HG02870 (cell line): ENCODE data around the gene CGB3.
"Not testable (repeated sequence)": the region's sequence is repeated elsewhere in the genome, so short reads cannot be mapped to it uniquely, and the experiment has no call there.

Experiments
- ATAC-seq: cut with Tn5 transposase; IDR thresholded peaks from one replicate; pipeline ENCODE4 v1.9.1; 2021; ENCODE audit warnings: mild to moderate bottlenecking, moderate library complexity; ENCODE audit not compliant: unreplicated experiment

CGB3 gene

DNA sequence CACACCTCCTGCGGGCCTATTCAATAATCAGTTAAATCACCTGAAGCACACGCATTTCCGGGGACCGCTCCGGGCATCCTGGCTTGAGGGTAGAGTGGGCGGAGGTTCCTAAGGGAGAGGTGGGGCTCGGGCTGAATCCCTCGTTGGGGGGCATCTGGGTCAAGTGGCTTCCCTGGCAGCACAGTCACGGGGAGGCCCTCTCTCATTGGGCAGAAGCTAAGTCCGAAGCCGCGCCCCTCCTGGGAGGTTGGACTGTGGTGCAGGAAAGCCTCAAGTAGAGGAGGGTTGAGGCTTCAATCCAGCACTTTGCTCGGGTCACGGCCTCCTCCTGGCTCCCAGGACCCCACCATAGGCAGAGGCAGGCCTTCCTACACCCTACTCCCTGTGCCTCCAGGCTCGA is 19.4 kb upstream of the CGB3 start, which contains the start of gene CGB5:
CGB5 (plus strand) TSS at position 301 of the 400 bp plus-strand sequence. CDS start 362 bp downstream, outside the sequence.
- ATAC-seq = not testable (repeated sequence)

DNA sequence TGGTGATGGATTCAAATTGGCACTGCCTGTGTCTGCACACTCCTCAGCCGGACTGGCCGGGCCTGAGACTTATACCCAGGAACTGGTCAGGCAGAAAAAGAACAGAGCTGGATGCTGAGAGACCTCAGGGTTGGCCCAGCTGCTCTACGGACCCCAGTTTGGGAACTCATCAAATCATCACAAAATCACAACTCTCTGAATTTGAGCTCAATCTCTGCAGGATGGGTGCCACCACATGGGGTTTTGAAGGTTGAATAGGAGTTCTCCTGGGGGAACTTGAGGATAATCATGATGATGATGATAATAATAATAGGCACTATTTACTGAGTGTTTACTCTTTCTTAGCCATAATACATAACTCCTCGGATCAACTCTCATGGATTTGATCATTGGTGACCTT is 18.5 kb upstream of the CGB3 start:
- ATAC-seq = not testable (repeated sequence)

DNA sequence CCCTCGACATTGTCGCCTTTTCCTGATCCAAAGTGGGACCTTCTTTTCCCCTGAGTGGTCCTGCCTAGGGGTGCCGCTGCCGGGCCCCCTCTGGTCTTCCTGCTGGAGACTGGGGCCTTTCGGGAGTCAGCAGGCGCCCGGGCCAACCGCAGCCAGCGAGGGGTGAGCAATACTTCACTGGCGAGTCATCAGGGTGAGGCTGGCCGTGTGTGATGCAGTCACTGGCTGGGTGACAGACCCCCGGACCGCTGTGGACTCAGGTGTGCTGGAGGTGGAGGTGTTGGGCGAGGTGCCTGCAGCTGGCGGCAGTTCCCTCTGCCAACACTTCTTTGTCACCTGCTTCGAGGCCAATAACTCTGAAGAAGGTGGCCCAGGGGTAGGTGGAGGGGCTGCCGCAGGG is 18.0 kb upstream of the CGB3 start:
- no peak for ATAC-seq

DNA sequence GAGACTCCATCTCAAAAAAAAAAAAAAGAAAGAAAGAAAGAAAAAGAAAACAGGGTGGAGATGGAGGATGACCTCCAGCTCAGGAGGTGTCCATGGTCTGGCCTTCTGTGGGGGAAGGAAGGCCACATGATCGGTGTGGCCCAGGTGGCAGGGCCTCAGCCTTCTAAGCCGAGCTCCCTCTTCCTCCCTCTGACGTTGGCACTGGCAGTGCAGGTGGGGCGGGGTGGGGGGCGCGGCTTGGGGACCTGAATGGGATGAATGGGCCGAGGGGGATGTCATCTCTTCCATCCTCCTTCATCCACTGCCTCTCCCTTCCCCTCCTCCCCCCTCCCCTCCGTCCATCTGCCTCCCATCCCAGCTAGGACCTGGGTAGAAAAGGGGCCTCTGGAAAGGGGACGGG is 15.6 kb upstream of the CGB3 start:
- not testable (repeated sequence) for ATAC-seq

DNA sequence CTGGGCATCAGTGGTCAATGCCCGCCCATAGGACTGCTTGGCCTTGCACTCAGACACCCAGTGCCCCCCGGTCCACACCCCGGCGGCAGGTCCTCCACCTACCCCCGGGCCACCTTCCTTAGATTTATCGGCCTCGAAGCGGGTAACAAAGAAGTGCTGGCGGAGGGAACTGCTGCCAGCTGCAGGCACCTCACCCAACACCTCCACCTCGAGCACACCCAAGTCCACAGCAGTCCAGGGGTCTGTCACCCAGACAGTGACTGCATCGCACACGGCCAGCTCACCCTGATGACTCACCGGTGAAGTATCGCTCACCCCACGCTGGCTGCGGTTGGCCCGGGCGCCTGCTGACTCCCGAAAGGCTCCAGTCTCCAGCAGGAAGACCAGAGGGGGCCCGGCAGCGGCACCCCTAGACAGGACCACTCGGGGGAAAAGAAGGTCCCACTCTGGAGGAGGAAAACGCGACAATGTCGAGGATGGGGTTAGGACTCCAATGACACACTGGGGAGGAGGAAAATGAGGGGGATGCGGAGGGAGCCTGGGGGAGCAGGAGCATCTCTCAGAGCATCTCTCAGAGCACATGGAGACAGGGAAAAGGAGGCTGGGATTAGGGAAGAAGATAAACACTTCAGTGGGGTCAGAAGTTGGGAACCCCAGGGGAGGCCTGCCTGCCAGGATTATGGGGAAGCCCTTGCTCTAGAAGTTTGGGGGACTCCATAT is 14.6 kb upstream of the CGB3 start:
- ATAC-seq = not testable (repeated sequence)

DNA sequence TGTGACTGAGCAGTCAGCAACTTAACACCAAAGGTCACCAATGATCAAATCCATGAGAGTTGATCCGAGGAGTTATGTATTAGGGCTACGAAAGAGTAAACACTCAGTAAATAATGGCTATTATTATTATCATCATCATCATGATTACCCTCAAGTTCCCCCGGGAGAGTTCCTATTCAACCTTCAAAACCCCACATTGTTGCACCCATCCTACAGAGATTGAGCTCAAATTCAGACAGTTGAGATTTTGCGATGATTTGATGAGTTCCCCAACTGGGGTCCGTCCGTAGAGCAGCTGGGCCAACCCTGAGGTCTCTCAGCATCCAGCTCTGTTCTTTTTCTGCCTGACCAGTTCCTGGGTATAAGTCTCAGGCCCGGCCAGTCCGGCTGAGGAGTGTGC is 14.0 kb upstream of the CGB3 start:
- ATAC-seq = not testable (repeated sequence)

DNA sequence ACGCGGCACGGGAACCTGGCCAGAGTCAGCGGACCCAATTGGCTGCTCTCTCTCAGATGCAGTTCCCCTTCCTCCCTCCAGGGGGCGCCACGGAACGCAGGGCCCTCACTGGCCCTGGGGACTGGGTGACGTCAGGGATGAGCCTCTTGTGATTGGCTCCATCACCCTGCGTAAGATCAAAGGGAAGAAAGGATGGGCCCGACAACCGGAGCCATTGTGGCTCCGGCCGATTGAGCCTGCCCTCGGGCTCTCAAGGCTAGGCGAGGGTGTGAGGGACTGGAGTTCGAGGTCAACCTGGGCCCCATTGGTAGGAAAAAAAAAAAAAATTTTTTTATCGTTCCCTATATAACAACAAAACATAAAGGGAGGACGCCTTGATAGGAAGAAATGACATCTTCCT is 12.7 kb upstream of the CGB3 start, which contains the start of gene CGB1:
CGB1 (minus strand) TSS at position 81 of the 400 bp plus-strand sequence. CDS start 184 bp downstream, outside the sequence.
- not testable (repeated sequence) for ATAC-seq

DNA sequence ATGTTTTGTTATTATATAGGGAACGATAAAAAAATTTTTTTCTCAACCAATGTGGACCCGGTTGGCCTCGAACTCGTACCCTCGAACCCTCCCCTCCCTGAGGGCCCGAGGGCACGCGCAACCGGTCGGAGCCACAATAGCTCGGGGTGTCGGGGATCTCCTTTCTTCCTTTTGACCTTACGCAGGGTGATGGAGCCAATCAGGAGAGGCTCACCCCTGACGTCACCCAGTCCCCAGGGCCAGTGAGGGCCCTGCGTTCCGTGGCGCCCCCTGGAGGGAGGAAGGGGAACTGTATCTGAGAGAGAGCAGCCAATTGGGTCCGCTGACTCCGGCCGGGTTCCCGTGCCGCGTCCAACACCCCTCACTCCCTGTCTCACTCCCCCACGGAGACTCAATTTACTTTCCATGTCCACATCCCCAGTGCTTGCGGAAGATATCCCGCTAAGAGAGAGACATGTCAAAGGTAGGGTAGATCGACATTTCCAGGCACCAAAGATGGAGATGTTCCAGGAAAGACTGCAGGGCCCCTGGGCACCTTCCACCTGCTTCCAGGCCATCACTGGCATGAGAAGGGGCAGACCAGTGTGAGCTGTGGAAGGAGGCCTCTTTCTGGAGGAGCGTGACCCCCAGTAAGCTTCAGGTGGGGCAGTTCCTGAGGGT is 7.6 kb upstream of the CGB3 start, which contains the start of gene CGB2:
CGB2 (plus strand) TSS at position 249 of the 660 bp plus-strand sequence; CDS start at position 455, 206 bp downstream.
- ATAC-seq = not testable (repeated sequence)

DNA sequence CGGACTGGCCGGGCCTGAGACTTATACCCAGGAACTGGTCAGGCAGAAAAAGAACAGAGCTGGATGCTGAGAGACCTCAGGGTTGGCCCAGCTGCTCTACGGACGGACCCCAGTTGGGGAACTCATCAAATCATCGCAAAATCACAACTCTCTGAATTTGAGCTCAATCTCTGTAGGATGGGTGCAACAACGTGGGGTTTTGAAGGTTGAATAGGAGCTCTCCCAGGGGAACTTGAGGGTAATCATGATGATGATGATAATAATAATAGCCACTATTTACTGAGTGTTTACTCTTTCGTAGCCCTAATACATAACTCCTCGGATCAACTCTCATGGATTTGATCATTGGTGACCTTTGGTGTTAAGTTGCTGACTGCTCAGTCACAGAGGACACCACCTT is 6.2 kb upstream of the CGB3 start:
- ATAC-seq = not testable (repeated sequence)

DNA sequence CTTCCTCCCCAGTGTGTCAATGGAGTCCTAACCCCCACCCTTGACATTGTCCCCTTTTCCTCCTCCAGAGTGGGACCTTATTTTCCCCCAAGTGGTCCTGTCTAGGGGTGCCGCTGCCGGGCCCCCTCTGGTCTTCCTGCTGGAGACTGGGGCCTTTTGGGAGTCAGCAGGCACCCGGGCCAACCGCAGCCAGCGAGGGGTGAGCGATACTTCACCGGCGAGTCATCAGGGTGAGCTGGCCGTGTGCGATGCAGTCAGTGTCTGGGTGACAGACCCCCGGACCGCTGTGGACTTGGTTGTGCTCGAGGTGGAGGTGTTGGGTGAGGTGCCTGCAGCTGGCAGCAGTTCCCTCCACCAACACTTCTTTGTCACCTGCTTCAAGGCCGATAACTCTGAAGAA is 5.6 kb upstream of the CGB3 start:
- not testable (repeated sequence) for ATAC-seq

DNA sequence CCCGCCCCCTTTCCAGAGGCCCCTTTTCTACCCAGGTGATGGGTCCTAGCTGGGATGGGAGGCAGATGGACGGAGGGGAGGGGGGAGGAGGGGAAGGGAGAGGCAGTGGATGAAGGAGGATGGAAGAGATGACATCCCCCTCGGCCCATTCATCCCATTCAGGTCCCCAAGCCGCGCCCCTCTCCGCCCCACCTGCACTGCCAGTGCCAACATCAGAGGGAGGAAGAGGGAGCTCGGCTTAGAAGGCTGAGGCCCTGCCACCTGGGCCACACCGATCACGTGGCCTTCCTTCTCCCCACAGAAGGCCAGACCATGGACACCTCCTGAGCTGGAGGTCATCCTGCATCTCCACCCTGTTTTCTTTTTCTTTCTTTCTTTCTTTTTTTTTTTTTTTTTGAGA is 4.6 kb upstream of the CGB3 start:
- ATAC-seq = not testable (repeated sequence)

DNA sequence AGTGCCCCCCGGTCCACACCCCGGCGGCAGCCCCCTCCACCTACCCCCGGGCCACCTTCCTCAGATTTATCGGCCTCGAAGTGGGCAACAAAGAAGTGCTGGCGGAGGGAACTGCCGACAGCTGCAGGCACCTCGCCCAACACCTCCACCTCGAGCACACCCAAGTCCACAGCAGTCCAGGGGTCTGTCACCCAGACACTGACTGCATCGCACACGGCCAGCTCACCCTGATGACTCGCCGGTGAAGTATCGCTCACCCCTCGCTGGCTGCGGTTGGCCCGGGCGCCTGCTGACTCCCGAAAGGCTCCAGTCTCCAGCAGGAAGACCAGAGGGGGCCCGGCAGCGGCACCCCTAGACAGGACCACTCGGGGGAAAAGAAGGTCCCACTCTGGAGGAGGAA is 1.5 kb upstream of the CGB3 start:
- ATAC-seq = not testable (repeated sequence)

DNA sequence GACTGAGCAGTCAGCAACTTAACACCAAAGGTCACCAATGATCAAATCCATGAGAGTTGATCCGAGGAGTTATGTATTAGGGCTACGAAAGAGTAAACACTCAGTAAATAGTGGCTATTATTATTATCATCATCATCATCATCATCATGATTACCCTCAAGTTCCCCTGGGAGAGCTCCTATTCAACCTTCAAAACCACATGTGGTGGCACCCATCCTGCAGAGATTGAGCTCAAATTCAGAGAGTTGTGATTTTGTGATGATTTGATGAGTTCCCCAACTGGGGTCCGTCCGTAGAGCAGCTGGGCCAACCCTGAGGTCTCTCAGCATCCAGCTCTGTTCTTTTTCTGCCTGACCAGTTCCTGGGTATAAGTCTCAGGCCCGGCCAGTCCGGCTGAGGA is 955 bp upstream of the CGB3 start:
- not testable (repeated sequence) for ATAC-seq

DNA sequence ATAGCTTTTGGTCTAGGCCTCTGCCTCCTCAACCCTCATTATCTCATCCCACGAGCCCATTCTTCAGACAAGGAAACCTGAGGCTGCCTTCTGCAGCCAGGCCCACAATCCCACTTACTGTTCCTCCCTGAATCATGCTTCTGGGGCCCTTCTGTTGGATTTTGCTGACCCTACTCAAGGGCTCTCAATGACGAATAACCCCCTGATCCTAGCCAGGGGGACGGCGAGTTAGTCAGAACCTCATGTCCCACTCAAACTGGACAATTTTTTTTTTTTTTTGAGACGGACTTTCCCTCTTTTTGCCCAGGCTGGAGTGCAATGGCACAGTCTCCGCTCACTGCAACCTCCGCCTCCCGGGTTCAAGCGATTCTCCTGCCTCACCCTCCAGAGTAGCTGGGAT is 2.0 kb downstream of the CGB3 start:
- ATAC-seq = no peak

DNA sequence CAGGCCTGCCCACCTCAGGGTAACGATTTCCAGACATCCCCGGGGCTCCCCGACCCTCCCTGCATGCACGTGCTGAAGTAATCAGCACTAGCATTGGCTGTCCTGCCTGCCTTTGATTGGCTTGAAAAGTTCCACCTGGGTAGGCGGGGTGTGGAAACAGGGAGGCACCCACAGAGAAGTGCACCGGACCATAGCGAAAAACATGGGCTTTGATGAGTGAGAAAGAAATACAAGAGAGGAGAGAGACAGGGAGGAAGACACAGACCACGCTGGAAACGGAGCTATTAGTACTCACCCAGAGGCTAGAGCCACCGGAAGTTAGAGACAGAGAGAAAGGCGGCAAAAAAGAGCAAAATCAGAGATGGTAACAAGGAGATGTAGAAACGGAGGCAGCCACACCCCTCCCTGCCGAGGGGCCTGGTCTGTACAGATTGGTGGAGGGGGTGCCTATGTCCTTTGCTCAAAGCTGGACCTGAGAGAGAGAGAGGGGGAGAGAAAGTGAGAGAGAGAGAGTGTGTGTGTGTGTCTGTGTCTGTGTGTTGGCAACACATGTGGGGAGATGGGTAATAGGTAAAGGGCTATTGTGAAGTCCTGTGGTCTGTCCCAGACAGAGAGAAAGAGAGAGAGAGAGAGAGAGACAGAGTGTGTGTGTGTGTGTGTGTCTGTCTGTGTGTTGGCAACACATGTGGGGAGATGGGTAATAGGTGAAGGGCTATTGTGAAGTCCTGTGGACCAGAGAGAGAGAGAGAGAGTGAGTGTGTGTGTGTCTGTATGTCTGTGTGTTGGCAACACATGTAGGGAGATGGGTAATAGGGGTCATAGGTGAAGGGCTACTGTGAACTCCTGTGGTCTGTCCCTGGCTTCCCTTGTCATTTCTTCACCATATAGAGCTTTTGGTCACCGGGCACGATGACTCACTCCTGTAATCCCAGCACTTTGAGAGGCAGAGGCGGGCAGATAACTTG is 2.9 kb downstream of the CGB3 start:
- ATAC-seq = no peak

DNA sequence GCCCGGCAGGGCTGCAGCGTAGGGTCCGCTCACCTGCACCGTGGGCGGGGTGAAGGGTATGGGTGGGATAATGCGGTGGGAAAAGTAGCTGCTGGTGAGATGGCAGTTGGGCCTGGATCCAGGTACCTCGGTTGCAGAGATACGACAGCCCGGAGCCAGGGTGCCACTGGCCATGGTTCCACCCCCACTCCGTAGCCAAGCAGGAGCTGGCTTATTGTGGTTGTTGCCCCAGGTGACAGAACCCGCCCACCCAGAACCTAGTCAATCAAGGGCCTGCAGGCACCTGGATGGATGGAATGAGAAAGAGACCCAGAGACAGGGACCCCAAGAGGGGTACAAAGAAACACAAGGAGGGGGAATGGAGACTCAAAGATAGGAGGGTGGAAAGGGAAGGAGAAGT is 3.8 kb downstream of the CGB3 start:
- ATAC-seq = no peak

DNA sequence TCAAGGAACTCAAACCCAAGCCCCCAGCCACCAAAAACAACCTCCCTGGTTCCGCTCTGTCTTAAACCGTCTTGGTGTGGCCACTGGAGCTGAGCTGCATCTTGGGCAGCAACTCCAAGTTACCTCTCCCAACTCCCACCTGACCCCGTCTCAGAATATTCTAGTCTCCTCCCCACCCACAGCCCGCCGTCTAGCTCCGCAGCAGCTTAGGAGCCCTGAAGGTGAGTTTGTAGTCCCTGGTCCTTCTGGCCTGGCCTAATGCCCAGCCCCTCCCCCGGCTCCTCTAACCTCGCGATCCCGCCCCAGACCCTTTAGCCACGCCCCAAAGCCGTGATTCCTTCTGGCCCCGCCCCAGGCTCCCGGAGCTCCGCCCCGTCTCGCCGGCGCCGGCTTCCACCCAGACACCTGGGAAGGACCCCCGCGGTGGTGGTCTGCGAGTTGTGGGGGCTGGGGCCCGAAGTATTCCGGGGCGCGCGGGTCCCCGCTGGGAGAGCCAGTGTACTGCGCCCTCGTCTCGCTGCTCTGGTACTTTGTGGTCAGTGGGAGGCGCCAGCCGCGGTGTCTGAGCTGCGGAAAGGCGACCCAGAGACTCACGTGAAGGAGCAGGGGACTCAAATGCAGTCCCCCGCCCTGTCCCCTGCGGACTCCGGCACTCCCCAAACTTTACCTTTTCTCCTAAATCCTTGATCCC is 4.7 kb downstream of the CGB3 start:
- no peak for ATAC-seq

DNA sequence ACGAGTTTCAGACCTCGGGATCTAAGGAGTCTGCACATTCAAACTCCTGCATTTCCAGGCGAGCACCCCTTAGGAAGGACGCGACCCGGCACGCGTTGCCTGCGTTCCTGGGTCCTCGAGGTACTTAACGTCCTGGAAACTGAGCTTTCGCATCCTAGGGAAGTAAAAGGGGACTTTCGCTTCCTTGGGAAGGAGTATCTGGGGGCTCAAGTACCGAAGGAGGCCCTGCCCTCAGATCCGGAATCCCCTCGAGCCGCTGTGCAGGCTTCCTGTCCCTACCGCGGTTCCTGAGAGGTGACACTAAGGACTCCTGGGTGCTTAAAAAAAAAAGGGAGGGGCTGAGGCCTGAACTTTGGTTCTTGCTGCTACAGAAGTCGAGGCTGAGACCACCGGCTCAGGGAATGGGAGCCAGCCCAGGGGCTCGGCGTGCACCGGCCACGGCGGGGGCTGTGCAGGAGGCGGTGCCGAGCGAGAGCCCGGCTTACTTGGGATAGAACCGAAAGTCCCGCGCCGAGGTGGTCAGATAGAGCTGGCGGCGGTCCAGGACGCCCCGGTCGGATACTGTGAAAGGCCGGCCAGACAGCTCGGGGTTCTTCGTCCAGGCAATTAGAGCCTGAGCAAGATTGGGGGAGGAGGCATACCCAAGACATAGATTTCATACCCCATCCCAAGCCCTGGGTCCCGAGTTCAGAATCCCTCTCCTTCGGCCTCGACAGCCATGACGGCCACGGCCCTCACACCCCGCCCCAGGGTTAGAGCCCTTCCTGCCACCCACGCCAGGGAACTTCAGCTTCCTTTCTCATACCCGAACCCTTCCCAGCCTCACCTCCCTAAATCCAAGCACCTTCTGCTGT is 5.5 kb downstream of the CGB3 start:
- ATAC-seq = not testable (repeated sequence)

DNA sequence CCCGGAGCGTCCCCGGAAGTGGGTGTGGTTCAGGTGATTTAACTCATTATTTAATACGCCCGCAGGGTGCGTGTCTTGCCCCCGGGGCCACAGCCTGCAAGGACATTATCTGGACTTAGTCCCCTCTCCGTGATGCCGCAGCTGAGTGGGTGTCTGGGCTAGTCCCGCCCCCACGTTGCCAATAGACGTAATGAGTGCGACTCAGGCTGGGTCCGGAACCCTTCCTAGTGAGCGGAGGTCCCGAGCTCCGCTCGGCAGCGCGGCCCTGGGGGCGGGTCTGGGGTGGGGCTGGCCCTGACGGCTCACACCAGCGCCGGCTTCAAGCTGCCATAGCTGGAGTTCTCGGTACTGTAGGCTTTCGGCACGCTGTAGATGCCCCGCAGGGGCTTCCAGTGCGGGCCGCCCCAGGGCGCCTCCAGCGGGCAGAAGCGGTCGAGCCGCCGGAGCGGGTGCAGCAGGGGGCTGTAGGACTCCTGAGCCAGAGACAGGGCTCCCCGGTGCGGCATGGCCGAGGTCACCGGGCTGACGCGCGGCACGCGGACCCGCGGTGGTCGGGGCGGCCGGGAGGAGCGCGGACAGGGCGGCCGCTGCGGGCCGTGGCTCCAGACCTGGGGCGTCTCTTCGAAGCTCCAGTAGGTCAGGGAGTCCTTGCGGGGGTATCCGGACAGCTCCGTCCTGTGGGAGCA is 6.3 kb downstream of the CGB3 start:
- no peak for ATAC-seq
